Measurements from ENCODE around the gene GSK3B.

- TF ChIP-seq SP1 (IDR thresholded peaks at IDR 0.05): no peak
- no peak for TF ChIP-seq FOXM1 (IDR thresholded peaks at IDR 0.05; ENCODE audit: borderline replicate concordance)
- TF ChIP-seq FOXK2 (IDR thresholded peaks at IDR 0.05): no peak
- TF ChIP-seq SUZ12 (IDR thresholded peaks at IDR 0.05): no peak
- no peak for TF ChIP-seq LEF1 (IDR thresholded peaks at IDR 0.05; ENCODE audit: borderline replicate concordance)
- TF ChIP-seq FOXA1 (IDR thresholded peaks at IDR 0.05): no peak
- TF ChIP-seq TARDBP (IDR thresholded peaks at IDR 0.05): no peak
- TF ChIP-seq L3MBTL2 (conservative IDR thresholded peaks at IDR 0.05): no peak
- no peak for TF ChIP-seq ELF4 (IDR thresholded peaks at IDR 0.05)
- no peak for TF ChIP-seq PKNOX1 (IDR thresholded peaks at IDR 0.05)
- TF ChIP-seq BHLHE40 (IDR thresholded peaks at IDR 0.05; ENCODE audit: borderline replicate concordance): no peak
- no peak for TF ChIP-seq HDGF (IDR thresholded peaks at IDR 0.05; ENCODE audit: borderline replicate concordance)
Observed at GRCh38 chr3:119965692-119966091, 128.6 kb downstream of the GSK3B start.

All from HEK293T (cell line).